LNCaP clone FGC (cell line): Measurements from ENCODE around the gene CLDN1.

ENCODE experiments used
- DNase-seq: peaks from one replicate; pipeline ENCODE4 v3.0.0-alpha.2; 2011; ENCODE audit warnings: low read depth
- H3K4me3 ChIP-seq: 2 replicates; pipeline ENCODE4 v1.5.1; 2011; ENCODE audit warnings: mild to moderate bottlenecking, low read depth, low read length, control low read depth
- CTCF ChIP-seq: IDR thresholded peaks from 2 replicates; pipeline ENCODE4 v1.5.1; 2012; ENCODE audit warnings: mild to moderate bottlenecking; ENCODE audit not compliant: control insufficient read depth, insufficient read depth; ENCODE audit errors: extremely low read depth

CLDN1 gene

GRCh38 chr3:190346541-190346940, 24.3 kb upstream of the CLDN1 start:
- no peak for TF ChIP-seq CTCF
- DNase-seq: no peak
- peak overlapping the region; percentile 24; the same call in 1 of the 2 replicates for H3K4me3 ChIP-seq

GRCh38 chr3:190345878-190346277, 23.6 kb upstream of the CLDN1 start:
- TF ChIP-seq CTCF: no peak
- H3K4me3 ChIP-seq: peak overlapping the region; percentile 24
- no peak for DNase-seq

GRCh38 chr3:190345027-190345821, 23.0 kb upstream of the CLDN1 start:
- peak; percentile 86 for DNase-seq
- no peak for TF ChIP-seq CTCF
- peak overlapping the region; percentile 31 for H3K4me3 ChIP-seq

GRCh38 chr3:190340071-190340470, 17.8 kb upstream of the CLDN1 start:
- no peak for TF ChIP-seq CTCF
- H3K4me3 ChIP-seq: no peak overlapping the region
- DNase-seq: no peak

- no peak overlapping the region for H3K4me3 ChIP-seq
These were observed 16.9 kb upstream of the CLDN1 start for GRCh38 chr3:190339130-190339529.

GRCh38 chr3:190338717-190339116, 16.5 kb upstream of the CLDN1 start:
- DNase-seq: no peak
- no peak for TF ChIP-seq CTCF
- H3K4me3 ChIP-seq: no peak overlapping the region

More at GRCh38 chr3:190339130-190339529, 16.9 kb upstream of the CLDN1 start:
- TF ChIP-seq CTCF: peak; percentile 27; the same call in 1 of the 2 replicates
- no peak for DNase-seq

GRCh38 chr3:190337301-190337700, 15.1 kb upstream of the CLDN1 start:
- DNase-seq: no peak
- TF ChIP-seq CTCF: no peak
- H3K4me3 ChIP-seq: no peak overlapping the region
